ENCODE data around the gene AHDC1.
A peak's percentile ranks its signal among the peaks of the same experiment; 100 is the strongest.

GRCh38 chr1:27634177-27634984 lies 30.4 kb upstream of the AHDC1 start:
- TF ChIP-seq CTCF (conservative IDR thresholded peaks at IDR 0.05; ENCODE audit: low read length) (no peak), EZH2phosphoT487 (IDR thresholded peaks at IDR 0.05; ENCODE audit: borderline replicate concordance, low read depth, low read length) (0 out of 2 replicates have a peak, but pooled peaks have one; percentile 63)
